ENCODE data around the gene AFDN. TPM values are rescaled to one million over a fixed set of nuclear protein-coding genes. Genes with fewer than 3 reads are reported as not detected.
"Not testable (repeated sequence)": the region's sequence is repeated elsewhere in the genome, so short reads cannot be mapped to it uniquely, and the experiment has no call there.

The AFDN gene
- total RNA-seq, 1 donor from 2014 or later = 162 TPM

DNA sequence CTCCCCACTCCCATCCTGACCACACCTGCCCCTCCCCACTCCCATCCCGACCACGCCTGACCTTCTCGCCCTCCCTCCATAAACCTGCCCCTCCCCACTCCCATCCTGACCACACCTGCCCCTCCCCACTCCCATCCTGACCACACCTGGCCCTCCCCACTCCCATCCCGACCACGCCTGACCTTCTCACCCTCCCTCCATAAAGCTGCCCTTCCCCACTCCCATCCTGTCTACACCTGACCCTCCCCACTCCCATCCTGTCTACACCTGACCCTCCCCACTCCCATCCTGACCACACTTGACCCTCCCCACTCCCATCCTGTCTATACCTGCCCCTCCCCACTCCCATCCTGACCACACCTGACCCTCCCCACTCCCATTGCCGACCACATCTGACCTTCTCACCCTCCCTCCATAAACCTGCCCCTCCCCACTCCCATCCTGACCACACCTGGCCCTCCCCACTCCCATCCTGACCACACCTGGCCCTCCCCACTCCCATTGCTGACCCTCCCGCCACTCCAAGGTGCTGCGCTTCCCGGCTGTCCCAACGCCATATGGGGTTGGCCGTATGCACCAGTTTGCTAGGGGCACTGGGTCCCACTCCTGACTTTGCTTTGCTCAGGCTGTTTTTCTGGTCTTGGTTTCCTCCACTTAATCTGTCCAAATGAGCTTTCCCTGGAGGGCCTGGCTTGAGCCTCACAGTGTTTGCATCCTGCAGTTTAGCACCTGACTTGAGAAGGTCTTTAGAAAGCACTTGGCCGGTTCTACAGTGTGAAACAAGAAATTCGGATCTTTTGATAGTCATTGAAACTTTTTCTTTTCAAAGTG is 173.7 kb downstream of the AFDN start:
- no peak overlapping the region for H3K4me3 ChIP-seq
- H3K4me1 ChIP-seq = no peaks in the 10 kb centered on the region
- H3K36me3 ChIP-seq = no peaks in the 10 kb centered on the region
- intact Hi-C loops (cut with DNase I) = no loop called here
- no peaks in the 10 kb centered on the region for H3K27me3 ChIP-seq
- DNase-seq (ENCODE audit: extremely low spot score in 2 of 2) = peak in 1 of 2 donors; percentile 44
- TF ChIP-seq, protein P1, sequence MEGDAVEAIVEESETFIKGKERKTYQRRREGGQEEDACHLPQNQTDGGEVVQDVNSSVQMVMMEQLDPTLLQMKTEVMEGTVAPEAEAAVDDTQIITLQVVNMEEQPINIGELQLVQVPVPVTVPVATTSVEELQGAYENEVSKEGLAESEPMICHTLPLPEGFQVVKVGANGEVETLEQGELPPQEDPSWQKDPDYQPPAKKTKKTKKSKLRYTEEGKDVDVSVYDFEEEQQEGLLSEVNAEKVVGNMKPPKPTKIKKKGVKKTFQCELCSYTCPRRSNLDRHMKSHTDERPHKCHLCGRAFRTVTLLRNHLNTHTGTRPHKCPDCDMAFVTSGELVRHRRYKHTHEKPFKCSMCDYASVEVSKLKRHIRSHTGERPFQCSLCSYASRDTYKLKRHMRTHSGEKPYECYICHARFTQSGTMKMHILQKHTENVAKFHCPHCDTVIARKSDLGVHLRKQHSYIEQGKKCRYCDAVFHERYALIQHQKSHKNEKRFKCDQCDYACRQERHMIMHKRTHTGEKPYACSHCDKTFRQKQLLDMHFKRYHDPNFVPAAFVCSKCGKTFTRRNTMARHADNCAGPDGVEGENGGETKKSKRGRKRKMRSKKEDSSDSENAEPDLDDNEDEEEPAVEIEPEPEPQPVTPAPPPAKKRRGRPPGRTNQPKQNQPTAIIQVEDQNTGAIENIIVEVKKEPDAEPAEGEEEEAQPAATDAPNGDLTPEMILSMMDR (IDR thresholded peaks at IDR 0.05) = no peak
- TF ChIP-seq POLR2AphosphoS5 (IDR thresholded peaks at IDR 0.05; ENCODE audit: insufficient read depth in 1 of 2, low read depth in 1 of 2) = no peak
- no peak for TF ChIP-seq POLR2A (IDR thresholded peaks at IDR 0.05)
- H3K27ac ChIP-seq = no peak overlapping the region
- H3K9me3 ChIP-seq = no peaks in the 10 kb centered on the region

DNA sequence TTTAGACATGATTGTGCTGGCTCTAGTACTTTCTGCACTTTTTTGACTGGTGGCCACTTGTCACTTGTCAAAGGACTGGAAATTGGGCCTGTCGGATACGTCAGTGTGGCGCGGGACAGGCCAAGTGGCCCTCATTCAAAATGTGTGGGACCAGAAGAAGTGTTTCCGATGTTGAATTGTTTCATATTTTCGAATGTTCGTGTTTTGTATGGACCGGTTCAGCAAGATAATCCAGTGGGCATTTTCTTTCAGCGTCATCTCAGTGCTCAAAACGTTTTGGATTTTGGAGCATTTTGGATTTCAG is 174.3 kb downstream of the AFDN start:
- intact Hi-C loops (cut with DNase I) = no loop called here
- TF ChIP-seq POLR2AphosphoS5 (IDR thresholded peaks at IDR 0.05; ENCODE audit: insufficient read depth in 1 of 2, low read depth in 1 of 2) (no peak), POLR2A (IDR thresholded peaks at IDR 0.05) (no peak)
- TF ChIP-seq, protein P1 (IDR thresholded peaks at IDR 0.05) = no peak
- no peak for DNase-seq (ENCODE audit: extremely low spot score in 2 of 2)
- H3K27ac ChIP-seq = no peak overlapping the region
- no peaks in the 10 kb centered on the region for H3K27me3 ChIP-seq
- H3K4me1 ChIP-seq = no peaks in the 10 kb centered on the region
- no peaks in the 10 kb centered on the region for H3K36me3 ChIP-seq
- H3K4me3 ChIP-seq = no peak overlapping the region
- no peaks in the 10 kb centered on the region for H3K9me3 ChIP-seq

DNA sequence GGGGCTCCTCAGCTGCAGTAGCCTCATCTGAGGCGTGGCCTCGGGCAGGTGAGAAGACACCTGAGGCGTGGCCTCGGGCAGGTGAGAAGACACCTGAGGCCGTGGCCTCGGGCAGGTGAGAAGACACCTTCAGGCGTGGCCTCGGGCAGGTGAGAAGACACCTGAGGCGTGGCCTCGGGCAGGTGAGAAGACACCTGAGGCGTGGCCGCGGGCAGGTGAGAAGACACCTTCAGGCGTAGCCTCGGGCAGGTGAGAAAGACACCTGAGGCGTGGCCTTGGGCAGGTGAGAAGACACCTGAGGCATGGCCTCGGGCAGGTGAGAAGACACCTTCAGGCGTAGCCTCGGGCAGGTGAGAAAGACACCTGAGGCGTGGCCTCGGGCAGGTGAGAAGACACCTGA is 174.8 kb downstream of the AFDN start:
- H3K9me3 ChIP-seq; H3K27me3 ChIP-seq; H3K36me3 ChIP-seq; H3K27ac ChIP-seq; intact Hi-C loops (cut with DNase I); H3K4me1 ChIP-seq; H3K4me3 ChIP-seq; DNase-seq (ENCODE audit: extremely low spot score in 2 of 2): not testable (repeated sequence)

DNA sequence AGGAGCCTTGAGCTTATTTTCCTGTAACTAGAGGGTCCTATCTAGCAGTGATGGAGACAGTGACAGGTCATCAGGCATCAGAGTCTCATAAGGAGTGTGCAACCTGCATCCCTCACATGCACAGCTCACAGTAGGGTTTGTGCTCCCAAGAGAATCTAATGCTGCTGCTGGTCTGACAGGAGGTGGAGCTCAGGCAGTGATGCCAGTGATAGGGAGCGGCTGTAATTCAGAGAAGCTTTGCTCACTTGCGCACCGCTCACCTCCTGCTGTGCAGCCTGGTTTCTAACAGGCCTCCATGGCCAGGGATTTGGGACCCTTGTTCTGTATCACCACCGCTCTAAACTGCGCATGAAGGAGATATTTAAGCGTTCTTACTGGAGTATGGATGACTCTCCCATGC is 176.1 kb downstream of the AFDN start:
- TF ChIP-seq POLR2AphosphoS5 (IDR thresholded peaks at IDR 0.05; ENCODE audit: insufficient read depth in 1 of 2, low read depth in 1 of 2) (no peak), POLR2A (IDR thresholded peaks at IDR 0.05) (no peak)
- TF ChIP-seq, protein P1 (IDR thresholded peaks at IDR 0.05) = no peak
- H3K27me3 ChIP-seq = no peaks in the 10 kb centered on the region
- DNase-seq (ENCODE audit: extremely low spot score in 2 of 2) = peak in 1 of 2 donors; percentile 74
- intact Hi-C loops (cut with DNase I) = no loop called here
- no peak overlapping the region for H3K4me3 ChIP-seq
- no peaks in the 10 kb centered on the region for H3K36me3 ChIP-seq
- H3K27ac ChIP-seq = no peak overlapping the region
- H3K4me1 ChIP-seq = peaks cover 6% of the 10 kb centered on the region
- H3K9me3 ChIP-seq = no peaks in the 10 kb centered on the region

DNA sequence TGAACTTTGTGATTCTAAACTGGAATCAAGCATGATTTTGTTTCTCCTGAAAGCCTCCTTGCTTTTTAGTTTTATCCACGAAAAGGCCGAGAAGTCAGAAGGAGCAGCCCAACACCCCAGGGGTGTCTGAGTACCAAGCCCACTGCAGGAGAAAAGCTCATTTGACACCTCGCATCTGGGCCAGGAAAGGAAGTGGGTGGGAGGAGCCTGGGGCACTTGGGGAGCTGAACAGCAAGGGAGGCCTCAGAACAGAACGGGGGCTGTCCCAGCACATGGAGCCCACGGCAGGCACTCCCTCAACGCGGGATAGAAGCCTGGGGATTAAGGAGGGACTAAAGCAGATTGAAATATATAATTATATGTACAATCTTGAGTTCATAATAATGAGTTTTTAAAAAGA is 177.3 kb downstream of the AFDN start:
- no peak overlapping the region for H3K4me3 ChIP-seq
- peak in 1 of 2 donors; percentile 11 for DNase-seq (ENCODE audit: extremely low spot score in 2 of 2)
- no peaks in the 10 kb centered on the region for H3K9me3 ChIP-seq
- TF ChIP-seq, protein P1 (IDR thresholded peaks at IDR 0.05) = no peak
- TF ChIP-seq POLR2AphosphoS5 (IDR thresholded peaks at IDR 0.05; ENCODE audit: insufficient read depth in 1 of 2, low read depth in 1 of 2) (no peak), POLR2A (IDR thresholded peaks at IDR 0.05) (no peak)
- H3K27ac ChIP-seq = no peak overlapping the region
- no peaks in the 10 kb centered on the region for H3K36me3 ChIP-seq
- H3K27me3 ChIP-seq = no peaks in the 10 kb centered on the region
- H3K4me1 ChIP-seq = peaks cover 6% of the 10 kb centered on the region
- intact Hi-C loops (cut with DNase I) = no loop called here

Data from vagina (tissue), 2 donors.